ENCODE data around the gene CST5.
"Not testable (repeated sequence)": the region's sequence is repeated elsewhere in the genome, so short reads cannot be mapped to it uniquely, and the experiment has no call there.

Gene CST5

DNA sequence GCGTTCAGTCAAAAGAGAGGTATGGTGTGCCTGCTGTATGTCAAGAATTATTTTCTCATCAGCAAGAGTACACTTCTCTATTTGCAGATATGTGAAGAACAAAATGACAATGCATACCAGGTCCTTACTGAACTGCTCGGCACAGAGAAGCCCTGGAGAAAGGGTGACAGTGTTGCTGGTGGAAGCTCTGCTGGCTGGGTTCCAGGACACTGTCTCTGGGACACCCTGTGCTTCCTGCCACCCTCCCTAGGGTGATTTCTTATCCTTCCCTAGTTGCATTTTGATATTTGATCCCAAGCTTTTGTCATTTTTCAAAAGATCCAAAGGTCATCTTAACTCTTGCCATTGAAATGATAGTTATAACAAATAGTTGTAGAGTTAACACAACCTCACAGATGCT is 8.3 kb upstream of the CST5 start:
- DNase-seq, result no peak

DNA sequence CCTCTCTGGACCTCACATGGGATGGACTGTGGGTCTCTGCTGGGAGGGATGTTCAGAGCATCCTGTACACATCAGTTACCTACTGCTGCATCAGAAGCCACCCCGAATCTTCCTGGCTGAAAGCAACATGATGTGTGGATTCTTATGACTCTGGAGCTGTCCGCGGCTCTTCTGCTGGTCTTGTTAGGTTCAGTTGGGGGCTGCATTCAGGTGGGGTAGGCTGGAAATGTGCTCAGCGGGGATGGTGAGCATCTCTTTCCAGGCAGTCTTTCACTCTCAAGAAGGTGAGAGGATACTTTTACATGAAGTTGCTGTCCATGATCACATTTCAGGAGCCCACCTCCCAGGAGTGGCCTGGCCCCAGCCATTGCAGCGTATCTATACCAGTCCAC is 5.2 kb upstream of the CST5 start:
- DNase-seq, result no peak

GRCh38 chr20:23884136-23884770 is 4.7 kb upstream of the CST5 start:
- no peak for DNase-seq

- DNase-seq, result no peak
Observed at GRCh38 chr20:23881371-23881770, 1.8 kb upstream of the CST5 start.

GRCh38 chr20:23880417-23880816 is 869 bp upstream of the CST5 start:
- DNase-seq, result no peak

DNA sequence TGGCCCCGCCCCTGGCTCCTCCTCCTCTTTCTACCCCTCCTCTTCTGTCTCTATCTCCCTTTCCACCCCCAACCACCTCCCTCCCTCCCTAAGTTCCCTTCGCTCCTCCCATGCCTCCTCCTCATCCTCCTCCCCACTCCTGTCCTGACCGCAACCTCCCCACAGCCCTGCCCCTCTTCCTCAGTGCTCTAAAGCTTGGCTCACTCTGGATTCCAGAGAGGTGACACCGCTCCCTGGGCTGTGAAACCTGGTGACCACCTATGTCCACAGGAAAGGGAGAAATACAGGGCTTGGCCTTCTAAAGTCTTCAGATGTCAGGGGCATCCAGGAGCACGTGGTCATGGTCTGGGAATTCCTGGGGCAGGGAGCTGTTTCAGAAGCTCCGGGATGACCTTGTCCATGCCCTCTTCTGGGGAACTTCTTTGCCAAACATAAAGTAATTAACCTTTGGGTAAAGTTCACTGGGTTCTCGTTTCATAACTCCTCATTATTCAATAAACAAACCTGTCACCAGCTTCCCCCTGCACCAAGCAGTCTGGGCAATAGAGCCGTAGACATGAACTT is 345 bp upstream of the CST5 start:
- no peak for DNase-seq

DNA sequence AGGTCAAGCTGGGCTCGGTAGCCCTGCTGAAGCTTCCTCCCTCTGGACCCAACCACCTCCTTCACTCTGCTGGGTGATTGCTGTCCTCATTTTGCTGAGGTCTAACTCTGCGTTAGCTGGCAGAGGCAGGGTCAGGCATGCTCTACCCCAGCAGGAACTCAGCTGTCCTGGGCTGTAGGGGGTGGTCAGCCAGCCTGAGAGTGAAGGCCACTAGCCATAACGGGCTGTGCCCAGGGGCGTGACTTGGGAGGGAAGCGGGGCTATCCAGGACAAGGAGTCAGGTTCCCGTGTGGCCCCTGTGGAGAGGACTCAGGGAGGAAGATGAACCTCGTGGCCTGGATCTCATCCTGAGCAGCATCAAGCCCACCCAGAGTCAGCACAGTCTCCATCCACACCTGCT is 761 bp downstream of the CST5 start:
- DNase-seq, result no peak

- not testable (repeated sequence) for DNase-seq
Observed at GRCh38 chr20:23878016-23878542, 1.5 kb downstream of the CST5 start.

DNA sequence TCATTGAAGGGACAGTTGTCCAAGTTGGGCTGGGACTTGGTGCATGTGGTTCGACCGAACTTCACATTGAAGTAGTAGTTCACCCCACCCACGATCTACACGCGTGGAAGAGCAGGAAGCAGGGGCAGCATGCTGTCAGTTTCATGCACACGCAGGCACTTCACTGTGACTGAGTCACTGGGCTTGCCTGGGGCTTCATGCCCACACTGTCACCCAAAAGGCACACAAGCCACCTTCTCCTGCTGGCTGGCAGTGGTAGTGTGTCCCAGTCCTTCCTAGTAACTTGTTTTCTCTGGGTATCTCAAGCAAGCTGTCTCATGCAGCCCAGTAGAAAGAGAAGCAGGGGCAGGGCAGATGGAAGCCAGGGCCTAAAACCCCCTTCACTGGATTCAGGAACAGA is 2.0 kb downstream of the CST5 start:
- DNase-seq, result no peak

- no peak for DNase-seq
Observed at GRCh38 chr20:23875606-23876237, 3.8 kb downstream of the CST5 start.

GRCh38 chr20:23874747-23875146 is 4.8 kb downstream of the CST5 start:
- DNase-seq, result no peak

DNA sequence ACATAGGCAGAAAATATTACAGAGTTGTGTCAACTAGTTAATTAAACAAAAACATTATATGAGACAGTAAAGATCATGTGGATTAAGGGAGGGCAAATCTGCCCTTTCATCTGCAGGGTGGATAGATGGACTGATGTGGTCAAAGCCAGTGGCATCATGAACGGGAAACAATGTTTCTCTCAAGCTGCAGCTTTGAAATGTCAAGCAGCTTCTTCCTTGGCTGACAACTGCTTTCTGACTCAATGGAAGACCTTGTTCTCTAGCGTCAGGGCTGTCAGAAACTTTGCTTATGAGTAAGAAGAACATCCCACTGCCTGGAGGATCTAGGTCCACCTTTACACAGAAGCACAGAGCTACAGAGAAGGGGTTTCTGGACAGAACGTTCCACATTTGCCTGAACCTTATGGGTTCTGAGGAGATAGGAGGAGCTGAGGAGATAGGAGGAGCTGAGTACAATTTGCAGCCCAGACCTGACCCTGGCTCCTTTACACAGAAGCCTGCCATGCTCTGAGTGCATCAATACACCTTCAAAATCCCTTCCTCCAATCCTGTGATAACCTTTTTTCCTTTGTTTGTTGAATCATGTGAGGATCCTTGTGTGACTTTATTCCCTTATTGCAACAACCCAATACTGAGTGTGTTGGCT is 6.1 kb downstream of the CST5 start:
- no peak for DNase-seq

GRCh38 chr20:23872065-23872464 is 7.5 kb downstream of the CST5 start:
- no peak for DNase-seq

- no peak for DNase-seq
Observed at GRCh38 chr20:23870461-23870860, 9.1 kb downstream of the CST5 start.

DNA sequence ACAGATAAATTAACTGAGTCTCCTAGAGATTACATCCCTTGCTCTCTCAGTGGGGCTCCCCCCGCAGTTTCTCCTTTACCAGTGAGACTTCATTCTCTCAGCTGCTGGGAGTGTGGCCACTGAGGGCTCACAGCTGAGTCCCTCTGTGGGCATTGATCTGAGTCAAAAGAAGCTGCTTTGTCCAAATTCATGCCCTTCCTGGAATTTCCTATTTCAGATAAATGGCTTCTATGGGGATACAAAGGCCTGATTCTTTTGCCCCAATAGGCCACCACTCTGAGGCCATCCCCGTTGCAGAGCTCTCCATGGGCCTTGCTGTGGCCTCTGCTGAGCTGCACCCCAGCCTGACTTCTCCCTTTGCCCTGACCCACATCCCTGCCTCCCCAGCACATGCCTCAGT is 10.0 kb downstream of the CST5 start:
- no peak for DNase-seq

GRCh38 chr20:23868321-23868720 is 11.2 kb downstream of the CST5 start:
- DNase-seq, result no peak

DNA sequence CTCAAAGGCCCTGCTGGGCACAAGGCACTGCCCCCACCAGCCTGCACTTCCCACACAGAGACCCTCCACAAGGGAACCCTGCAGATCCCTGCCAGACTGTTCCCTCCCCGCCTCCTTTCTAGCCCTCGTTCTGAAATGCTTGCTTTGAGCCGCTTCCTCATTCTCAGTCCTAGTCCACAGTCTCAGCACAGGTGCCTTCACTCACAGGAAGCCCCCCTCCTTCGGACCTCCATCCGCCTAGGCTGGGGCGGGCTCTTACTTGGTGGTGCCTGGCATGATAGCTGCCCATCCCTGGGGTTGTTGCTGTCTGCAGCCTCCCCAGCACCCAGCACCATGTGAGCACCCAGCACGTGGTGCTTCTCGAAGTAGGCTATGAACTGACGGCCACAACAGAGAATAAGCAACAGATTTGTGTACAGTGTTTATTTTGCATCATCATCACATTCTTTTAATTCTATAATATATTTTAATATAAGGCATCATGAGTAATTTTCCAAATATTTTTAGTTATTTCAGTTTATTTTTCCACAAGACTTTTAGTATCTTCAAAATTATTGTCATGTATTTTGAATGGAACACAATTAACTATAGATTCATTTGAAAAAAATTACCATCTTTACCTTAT is 12.3 kb downstream of the CST5 start:
- no peak for DNase-seq

DNA sequence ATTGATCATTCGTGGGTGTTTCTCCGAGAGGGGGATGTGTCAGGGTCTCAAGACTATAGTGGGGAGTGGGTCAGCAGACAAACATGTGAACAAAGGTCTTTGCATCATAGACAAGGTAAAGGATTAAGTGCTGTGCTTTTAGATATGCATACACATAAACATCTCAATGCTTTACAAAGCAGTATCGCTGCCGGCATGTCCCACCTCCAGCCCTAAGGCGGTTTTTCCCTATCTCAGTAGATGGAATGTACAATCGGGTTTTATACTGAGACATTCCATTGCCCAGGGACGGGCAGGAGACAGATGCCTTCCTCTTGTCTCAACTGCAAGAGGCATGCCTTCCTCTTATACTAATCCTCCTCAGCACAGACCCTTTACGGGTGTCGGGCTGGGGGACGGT is 18.8 kb downstream of the CST5 start:
- not testable (repeated sequence) for DNase-seq

DNA sequence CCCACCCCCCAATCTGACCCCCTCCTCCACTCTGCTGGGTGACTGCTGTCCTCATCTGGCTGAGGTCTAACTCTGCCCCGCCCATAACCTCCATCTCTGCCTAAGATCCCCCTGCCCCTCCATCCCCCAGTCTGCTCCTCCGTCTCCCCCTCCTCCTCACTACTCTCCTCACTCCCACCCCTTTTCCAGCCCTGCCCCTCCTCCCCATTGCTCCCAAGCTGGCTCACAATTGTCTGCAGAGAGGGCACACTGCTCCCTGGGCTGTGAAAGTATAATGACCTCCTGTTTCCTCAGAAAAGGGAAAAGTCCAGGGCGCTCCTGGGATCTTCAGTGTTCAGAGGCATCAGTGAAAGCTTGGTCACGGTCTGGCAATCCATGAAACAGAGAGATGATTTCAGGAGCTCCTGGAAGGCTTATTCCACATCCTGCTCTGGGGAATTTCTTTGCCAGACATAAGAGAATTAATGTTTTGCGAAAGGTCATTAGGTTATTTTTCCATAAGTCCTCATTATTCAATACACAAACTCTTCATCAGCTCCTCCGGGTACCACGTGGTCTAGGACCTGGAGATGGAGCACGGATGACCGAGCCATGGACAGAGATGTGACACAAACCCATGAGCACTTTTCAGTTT is 21.5 kb downstream of the CST5 start:
- no peak for DNase-seq

- no peak for DNase-seq
Observed at GRCh38 chr20:23856736-23857135, 22.8 kb downstream of the CST5 start.

DNA sequence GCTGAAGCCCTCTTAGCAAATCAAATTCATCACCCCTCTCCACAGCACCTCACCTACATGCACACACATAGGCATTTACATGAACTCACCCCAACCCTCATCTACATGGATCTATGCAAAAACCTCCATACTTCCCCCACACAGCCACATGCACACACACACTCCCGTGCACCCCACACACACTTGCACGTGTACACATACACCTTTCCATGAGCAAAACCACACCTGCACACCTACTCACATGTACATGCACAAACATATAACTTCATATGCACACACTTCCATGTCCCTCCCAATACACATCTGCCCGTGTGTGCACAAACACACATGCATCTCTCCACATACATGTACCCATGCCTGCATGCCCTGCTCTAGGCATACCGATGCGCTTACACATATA is 23.3 kb downstream of the CST5 start:
- no peak for DNase-seq

- DNase-seq, result no peak
Observed at GRCh38 chr20:23841693-23842092, 37.9 kb downstream of the CST5 start.

GRCh38 chr20:23835716-23836115 is 43.8 kb downstream of the CST5 start:
- no peak for DNase-seq
